GM19438 (cell line): ENCODE measurements around the gene ARID3B.
A peak's percentile ranks its signal among the peaks of the same experiment; 100 is the strongest.

ENCODE experiments used
- ATAC-seq: cut with Tn5 transposase; IDR thresholded peaks from one replicate; pipeline ENCODE4 v1.9.1; 2021; ENCODE audit warnings: low read depth; ENCODE audit not compliant: unreplicated experiment

ARID3B gene

DNA sequence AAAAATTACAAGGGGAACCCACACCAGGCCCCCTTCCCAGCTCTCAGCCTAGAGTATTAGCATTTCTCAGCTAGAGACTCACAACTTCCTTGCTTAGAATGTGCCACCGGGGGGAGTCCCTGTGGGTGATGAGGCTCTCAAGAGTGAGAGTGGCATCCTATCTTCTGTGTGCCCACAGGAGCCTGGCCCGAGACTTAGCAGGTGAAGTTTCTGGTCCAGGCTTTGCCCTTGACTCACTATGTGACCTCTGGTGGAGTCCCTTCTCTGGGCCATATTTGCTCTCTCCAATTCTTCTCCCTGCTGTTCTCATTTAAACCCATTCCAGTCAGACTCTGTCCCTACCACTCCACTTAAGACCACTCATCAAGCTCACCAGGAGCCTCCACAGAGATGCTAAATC, 92.8 kb downstream of the ARID3B start:
- no peak for ATAC-seq

DNA sequence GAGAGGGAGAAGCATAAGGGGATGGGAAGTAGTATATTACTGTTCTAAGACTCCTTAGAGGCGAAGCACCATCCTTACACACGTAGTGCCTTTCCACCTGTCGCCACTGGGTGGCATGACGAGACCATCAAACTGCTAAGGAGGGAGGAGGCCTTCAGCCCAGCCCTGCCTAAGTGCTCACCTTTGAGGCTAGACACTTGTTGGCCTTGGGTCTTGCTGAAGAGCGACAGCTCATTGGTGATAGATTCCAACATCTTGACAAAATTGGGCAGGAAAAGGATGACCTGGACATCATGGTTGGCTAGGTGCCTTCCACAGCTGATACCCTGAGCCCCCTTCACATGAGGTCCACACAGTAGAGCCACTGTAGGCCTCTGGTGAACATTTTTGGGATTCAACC, 94.2 kb downstream of the ARID3B start:
- ATAC-seq: peak; percentile 57

DNA sequence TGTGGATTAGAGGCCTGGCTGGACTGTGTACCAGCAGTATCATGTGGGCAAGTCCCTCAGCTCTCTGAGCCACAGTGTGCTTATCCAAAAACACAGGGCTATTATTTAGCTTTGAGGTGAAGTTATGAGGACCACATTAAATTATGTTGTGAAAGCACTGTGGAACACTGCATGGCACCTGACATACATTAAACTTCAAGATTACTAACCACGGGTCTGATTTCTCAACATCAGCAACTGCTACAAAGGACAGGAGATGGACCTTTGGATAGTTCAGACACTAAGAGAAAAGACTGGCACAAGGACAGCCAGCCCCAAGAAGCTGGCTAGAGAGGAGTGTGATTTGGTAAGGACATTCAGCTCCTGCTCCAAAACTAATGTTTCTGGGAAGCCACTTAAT, 96.0 kb downstream of the ARID3B start:
- ATAC-seq: no peak

DNA sequence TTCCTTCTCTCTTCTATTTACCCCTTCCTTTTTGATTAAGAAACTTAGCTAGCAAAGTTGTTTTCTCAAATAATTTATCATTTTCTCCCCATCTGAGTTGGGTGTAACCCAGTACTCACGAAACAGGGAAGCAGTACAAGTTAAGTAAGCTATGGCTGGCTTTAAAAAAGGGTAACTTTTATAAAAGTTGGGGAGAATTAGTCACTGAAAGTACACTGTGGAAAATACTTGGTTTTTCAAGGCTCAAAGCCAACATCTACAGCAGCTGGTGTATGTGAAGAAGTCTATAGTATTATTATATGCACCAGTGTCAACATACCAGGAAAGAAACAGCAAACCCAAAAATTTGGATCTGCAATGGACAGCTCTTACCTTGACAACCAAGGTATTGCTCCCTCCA, 100.1 kb downstream of the ARID3B start:
- no peak for ATAC-seq

DNA sequence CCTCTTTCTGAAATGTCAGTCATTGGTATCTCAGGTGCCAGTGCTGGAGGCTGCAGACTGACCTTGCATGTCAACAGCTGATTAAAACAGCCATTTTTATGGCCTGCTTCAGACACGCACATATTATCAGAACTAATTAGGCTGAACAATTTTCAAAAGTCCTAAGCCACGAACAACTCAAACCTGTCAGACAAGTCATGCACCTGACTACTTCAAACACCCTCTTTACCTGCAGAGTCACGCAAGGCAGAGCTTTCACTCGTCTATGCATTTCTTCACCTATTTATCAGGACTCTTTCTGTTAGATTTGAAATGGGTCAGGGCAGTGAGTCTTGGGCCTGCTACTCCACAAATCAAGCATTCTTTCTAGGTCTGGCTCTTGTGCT, 101.3 kb downstream of the ARID3B start:
- ATAC-seq: no peak

DNA sequence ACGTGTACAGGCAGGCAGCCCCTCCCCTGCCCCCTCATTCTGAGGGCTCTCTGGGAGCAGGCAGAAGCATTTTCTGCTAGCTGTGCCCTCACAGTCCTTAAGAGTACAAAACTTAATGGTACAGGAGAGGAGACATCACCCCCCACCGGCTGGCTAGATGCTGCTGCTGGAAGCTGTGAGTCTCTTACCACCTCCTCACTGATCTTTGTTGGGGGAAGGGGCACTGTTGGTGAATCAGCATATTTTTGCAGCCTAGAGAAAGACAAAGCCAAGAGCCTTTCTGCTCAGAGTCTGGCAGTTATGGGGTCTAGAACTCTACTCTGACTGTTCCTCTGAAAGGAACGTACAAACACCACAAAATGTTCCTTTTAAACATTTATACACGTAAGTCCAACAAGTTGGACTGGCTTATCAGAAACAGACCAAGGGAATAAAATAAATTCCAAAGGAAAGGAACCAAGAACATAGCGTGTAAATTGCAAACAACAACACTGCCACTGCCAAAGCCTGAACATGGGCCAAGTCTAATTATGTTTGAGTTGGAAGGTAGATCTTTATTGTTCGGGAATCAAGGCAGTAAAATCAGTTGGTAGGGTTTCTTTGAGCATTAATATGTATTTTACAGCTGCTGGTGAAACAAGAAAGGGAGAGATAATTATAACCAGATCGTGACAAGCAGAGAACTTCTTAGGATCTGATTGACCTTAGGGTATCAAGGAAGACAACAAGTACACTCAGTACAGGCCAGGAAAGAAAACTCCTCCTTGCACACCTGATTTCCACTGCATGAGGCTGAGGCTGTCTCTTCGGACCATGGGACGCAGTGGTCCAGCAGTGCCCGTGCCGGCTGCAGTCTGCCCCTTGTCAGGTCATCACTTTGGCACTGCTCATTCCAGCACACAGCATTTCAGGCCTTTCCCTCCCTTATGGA, 102.0 kb downstream of the ARID3B start:
- no peak for ATAC-seq

DNA sequence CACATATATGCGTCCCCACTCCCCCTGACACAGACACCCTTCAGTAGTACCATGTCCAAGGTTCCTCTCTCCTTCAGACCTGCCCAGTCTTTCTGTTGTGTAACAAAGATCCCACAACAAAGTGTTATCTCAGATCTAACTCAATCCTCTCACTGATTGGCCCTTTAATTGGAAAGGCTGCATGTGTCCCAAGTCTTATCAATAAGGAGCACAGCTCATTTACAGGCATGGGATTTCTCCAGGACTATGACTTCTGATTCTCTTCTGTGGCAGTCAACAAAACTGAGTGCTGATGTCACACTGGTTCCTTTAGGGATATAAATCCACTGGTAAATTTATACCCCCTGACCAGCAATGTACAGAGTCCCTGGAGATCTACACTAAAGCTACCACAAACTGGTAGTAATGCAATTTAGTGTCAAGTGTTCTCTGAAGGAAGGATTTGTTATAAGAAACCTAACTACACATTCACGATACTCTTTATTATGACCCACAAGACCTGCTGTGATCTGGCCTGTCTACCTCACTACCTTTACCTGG, 102.7 kb downstream of the ARID3B start:
- no peak for ATAC-seq

DNA sequence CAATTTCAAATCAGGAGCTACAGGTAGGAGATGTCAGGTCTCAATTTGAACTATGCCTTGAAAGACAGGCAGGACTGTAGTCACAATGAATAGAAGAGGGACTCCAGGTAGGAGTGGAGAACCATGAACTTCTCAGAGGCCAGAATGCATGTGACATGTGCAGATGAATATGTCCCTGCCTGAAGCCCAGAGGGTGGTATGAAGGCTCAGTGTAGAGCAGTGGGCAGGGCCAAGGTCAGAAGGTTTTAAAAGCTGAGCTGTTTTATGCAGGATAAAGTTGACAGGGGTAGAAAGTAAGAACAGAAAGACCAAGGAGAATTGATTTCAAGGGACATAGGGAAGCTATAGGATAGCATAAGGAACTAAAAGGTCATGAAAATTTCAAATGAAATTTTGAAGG, 105.5 kb downstream of the ARID3B start:
- ATAC-seq: no peak
